Heart left ventricle (tissue), 13 donors: ENCODE data around the gene IL31RA.

Experiments
- POLR2A ChIP-seq, 2 donors: fragments of 450-650 bp; IDR thresholded peaks; one replicate each; pipeline ENCODE4 v1.6.1; 2017; ENCODE audit warnings: antibody characterized with exemption in 2 of 2, mild to moderate bottlenecking in 2 of 2, moderate library complexity in 2 of 2
- TF ChIP-seq, protein P1 (sequence below), 12 donors: fragments of 200-600 bp; sonication (generic) in 4 of 12; IDR thresholded peaks; one replicate each; pipeline versions ENCODE4 v1.5.0 to v1.8.0; 2018 to 2022; ENCODE audit warnings: antibody characterized with exemption in 12 of 12, mild to moderate bottlenecking in 5 of 12
- donor health status: ischemic (EF 13 %, LVEDD 7.1; RV severe dilation, severe dysfunction).
- donor health status: DM: no; HTN: yes; CAD: no.
- donor health status: DM: no; HTN: no; CAD: no.
- donor health status: ischemic (EF 25% LVEDD 6.9; RV normal size, moderate dysfunction).
- donor health status: ischemic (EF 25% LVEDD 5.7; RV mildly dilated, moderate dysfunction).
- donor health status: ischemic (EF 35%, LVEDD 5.7; RV mildly dilated, moderate dysfunction).
- donor health status: nonischemic (EF 11% LVEDD 7.7; RV severe dilation, severe dysfunction).
- donor health status: DM: yes; HTN: yes; CAD: no.
- donor health status: PGD.
- donor health status: ischemic (EF 29% LVEDD 5.4; RV normal size, mild dysfunction).
- donor health status: nonischemic (EF 23%, LVEDD 6.1; RV moderate dilation, normal function).

DNA sequence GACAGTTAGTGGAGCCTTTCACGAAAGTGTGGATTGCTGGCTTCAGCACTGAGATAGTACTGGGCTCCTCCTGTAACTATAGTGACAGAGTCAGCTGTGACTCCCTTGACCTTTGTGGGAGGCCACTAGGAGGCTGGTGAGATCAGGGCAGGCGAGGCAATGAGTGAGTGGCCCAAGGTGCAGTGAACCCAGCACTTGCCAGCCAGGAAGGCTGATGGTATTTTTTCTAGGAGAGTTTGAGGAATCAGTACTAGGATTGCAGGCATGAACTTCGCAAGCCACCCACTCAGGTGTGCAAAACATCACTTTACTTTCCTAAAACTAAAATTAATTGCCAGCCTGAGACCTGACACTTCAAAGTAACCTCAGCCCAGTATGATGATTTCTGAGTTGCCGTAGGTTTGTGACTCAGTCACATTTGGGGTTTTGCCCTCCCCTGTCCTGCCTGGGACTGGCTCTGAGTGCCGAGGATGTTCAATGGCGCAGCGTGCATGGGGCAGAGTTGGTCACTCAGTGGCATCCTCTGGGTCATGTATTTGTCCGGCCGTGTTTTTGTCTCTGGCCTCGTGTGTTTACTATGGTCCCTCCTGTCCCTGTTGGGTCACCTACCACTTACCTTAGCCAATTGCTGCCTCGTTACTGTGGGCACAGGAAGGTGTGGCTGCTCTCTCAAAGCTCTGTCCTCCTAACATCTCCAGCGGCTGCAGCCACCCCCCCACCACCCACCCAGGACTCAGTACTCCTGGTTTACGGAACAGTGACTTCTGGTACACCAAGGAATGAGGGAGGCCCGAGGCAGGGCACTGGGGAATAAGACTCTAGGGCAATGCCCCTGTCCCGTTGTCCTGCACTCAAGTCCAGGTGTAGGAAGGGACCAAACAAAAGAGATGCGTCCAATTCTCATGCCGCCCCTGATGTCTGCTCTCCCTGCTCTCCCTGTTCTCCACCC, 67.2 kb downstream of the IL31RA start:
- TF ChIP-seq POLR2A (IDR thresholded peaks at IDR 0.05) = no peak
- TF ChIP-seq, protein P1, sequence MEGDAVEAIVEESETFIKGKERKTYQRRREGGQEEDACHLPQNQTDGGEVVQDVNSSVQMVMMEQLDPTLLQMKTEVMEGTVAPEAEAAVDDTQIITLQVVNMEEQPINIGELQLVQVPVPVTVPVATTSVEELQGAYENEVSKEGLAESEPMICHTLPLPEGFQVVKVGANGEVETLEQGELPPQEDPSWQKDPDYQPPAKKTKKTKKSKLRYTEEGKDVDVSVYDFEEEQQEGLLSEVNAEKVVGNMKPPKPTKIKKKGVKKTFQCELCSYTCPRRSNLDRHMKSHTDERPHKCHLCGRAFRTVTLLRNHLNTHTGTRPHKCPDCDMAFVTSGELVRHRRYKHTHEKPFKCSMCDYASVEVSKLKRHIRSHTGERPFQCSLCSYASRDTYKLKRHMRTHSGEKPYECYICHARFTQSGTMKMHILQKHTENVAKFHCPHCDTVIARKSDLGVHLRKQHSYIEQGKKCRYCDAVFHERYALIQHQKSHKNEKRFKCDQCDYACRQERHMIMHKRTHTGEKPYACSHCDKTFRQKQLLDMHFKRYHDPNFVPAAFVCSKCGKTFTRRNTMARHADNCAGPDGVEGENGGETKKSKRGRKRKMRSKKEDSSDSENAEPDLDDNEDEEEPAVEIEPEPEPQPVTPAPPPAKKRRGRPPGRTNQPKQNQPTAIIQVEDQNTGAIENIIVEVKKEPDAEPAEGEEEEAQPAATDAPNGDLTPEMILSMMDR (IDR thresholded peaks at IDR 0.05) = no peak
